Spleen (tissue), 11 donors: ENCODE measurements around the gene FTO. TPM values are rescaled to one million over a fixed set of nuclear protein-coding genes. Genes with fewer than 3 reads are reported as not detected.

Source experiments
- DNase-seq: peaks from one replicate; pipeline ENCODE4 v3.0.0-alpha.2; 2020
- H3K27ac ChIP-seq, 8 donors: fragments of 200-600 bp; sonication (generic) in 7 of 8; 1 replicate in 4 of 8; 2 replicates in 4 of 8; pipeline versions ENCODE4 v1.5.0 to v1.8.0; 2016 to 2021; ENCODE audit warnings: inconsistent platforms in 4 of 8, mild to moderate bottlenecking in 4 of 8, moderate library complexity in 1 of 8
- H3K27me3 ChIP-seq, 7 donors: fragments of 200-600 bp; sonication (generic) in 6 of 7; replicated peaks in 1 of 7; 1 replicate in 4 of 7; 2 replicates in 3 of 7; pipeline versions ENCODE4 v1.5.0 to v1.8.0; 2016 to 2021; ENCODE audit warnings: inconsistent platforms in 3 of 7, mild to moderate bottlenecking in 1 of 7
- H3K36me3 ChIP-seq, 6 donors: fragments of 200-600 bp; sonication (generic) in 5 of 6; 1 replicate in 4 of 6; 2 replicates in 2 of 6; pipeline versions ENCODE4 v1.5.0 to v1.8.0; 2016 to 2021; ENCODE audit warnings: inconsistent platforms in 2 of 6
- H3K4me1 ChIP-seq, 6 donors: fragments of 200-600 bp; sonication (generic) in 5 of 6; 1 replicate in 3 of 6; 2 replicates in 3 of 6; pipeline versions ENCODE4 v1.5.0 to v1.8.0; 2016 to 2021; ENCODE audit warnings: inconsistent platforms in 3 of 6
- H3K4me3 ChIP-seq, 8 donors: fragments of 200-600 bp; sonication (generic) in 7 of 8; 1 replicate in 4 of 8; 2 replicates in 4 of 8; pipeline versions ENCODE4 v1.5.0 to v1.8.0; 2016 to 2021; ENCODE audit warnings: inconsistent platforms in 4 of 8, mild to moderate bottlenecking in 4 of 8, moderate library complexity in 2 of 8
- H3K9me3 ChIP-seq, 8 donors: fragments of 200-600 bp; sonication (generic) in 7 of 8; 1 replicate in 4 of 8; 2 replicates in 4 of 8; pipeline versions ENCODE4 v1.5.0 to v1.8.0; 2016 to 2021; ENCODE audit warnings: inconsistent platforms in 4 of 8
- POLR2A ChIP-seq, 3 donors: fragments of 450-650 bp; IDR thresholded peaks; one replicate each; pipeline ENCODE4 v1.5.1; 2017; ENCODE audit warnings: antibody characterized with exemption in 3 of 3, mild to moderate bottlenecking in 1 of 3
- POLR2AphosphoS5 ChIP-seq, 3 donors: sonication (generic); formaldehyde crosslinking; IDR thresholded peaks; one replicate each; pipeline ENCODE4 v1.5.1; 2017; ENCODE audit warnings: antibody characterized with exemption in 3 of 3
- WGBS, 5 donors: extraction: QIAGEN DNeasy Blood & Tissue Kit in 3 of 5; methylation state at CpG; one replicate each; pipeline versions ENCODE4 v1.1.5 to v1.1.7; 2013 to 2018; 5-methylcytosine and 5-hydroxymethylcytosine counted together
- intact Hi-C: fragments of 100-400 bp; cut with DNase I; formaldehyde crosslinking; loops from one replicate; pipeline ENCODE4 v1.15.0; 2023; ENCODE audit warnings: low total_unique reads
- polyA plus RNA-seq, 3 donors: library from polyadenylated mRNA; stranded (reverse); fragments of 200-250 nt; gene quantifications; one replicate each; pipeline ENCODE4 v1.2.1, GENCODE V29; 2013
- total RNA-seq, 7 donors: library from RNA; depleted of rRNA in 3 of 7; stranded (reverse); fragments of >200 nt in 3 of 7; fragmentation: NEBNext Ultra II Directional in 4 of 7; extraction: Animal tissue kit (Norgen Biotek cat#: 25700) in 4 of 7; gene quantifications; one replicate each; pipeline versions ENCODE4 v1.1.0 to v1.2.1, GENCODE V29; 2016 to 2021
- TF ChIP-seq, protein P1 (sequence below), 11 experiments: fragments of 200-600 bp in 7 of 11; fragments of 450-650 bp in 4 of 11; sonication (generic) in 4 of 11; IDR thresholded peaks in 8 of 11; conservative IDR thresholded peaks in 3 of 11; 1 replicate in 7 of 11; 2 replicates in 4 of 11; pipeline versions ENCODE4 v1.4.0 to v1.8.0; 2016 to 2021; ENCODE audit warnings: antibody characterized with exemption in 11 of 11, inconsistent platforms in 4 of 11, mild to moderate bottlenecking in 1 of 11
- donor health status: healthy with polysubstance abuse.
- donor health status: DM: no; HTN: no; CAD: no; lungs with moderate emphysema.
- donor health status: DM: no; HTN: no; CAD: no.
- donor health status: Bipolar disorder and iron deficiency.
- donor health status: healthy.
- donor health status: DM: no; HTN: no; CAD: no.
- donor health status: DM: yes; HTN: yes; CAD: no.

FTO gene
- total and polyA plus RNA-seq, 10 donors: 6.8 to 89.8 (median 68.4) TPM

DNA sequence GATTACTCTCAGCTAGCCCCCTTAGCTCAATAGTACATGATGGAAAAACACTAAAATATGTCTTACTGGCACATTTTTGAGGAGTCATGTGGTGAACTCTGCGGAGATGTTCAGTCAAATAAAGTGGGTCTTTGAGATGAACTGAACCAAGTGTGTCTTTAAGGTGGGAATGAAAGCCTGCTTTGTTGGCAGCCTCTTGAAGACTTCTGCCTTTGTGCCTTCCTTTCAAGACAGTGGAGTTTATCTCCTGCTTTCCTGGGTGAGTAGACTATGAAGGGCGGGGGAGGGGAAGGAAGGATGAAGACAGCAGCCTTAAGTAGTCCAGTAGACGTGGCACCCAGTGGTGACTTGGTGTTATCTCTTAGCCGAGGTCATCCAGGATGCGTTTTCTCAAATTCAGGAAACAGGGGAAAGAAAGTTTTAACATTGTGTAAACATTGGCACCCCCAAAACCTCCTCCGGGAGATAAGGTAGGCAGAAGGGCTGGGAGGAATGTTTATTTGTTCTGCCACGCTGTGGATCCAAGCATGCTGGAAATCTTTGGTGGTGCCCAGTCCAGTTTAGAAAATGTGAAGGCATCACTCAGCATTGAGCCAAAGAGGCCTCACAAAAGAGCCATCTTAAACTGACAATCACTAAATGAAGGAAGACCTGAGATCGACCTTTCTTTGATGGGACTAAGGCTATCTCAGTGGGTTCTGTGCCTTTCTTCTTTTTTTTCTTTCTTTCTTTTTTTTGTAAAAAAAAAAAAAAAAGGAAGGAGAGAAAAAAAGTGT lies 220.6 kb downstream of the FTO start:
- no peaks in the 10 kb centered on the region for H3K9me3 ChIP-seq
- no peak overlapping the region for H3K27ac ChIP-seq
- no peaks in the 10 kb centered on the region for H3K27me3 ChIP-seq
- TF ChIP-seq, protein P1, sequence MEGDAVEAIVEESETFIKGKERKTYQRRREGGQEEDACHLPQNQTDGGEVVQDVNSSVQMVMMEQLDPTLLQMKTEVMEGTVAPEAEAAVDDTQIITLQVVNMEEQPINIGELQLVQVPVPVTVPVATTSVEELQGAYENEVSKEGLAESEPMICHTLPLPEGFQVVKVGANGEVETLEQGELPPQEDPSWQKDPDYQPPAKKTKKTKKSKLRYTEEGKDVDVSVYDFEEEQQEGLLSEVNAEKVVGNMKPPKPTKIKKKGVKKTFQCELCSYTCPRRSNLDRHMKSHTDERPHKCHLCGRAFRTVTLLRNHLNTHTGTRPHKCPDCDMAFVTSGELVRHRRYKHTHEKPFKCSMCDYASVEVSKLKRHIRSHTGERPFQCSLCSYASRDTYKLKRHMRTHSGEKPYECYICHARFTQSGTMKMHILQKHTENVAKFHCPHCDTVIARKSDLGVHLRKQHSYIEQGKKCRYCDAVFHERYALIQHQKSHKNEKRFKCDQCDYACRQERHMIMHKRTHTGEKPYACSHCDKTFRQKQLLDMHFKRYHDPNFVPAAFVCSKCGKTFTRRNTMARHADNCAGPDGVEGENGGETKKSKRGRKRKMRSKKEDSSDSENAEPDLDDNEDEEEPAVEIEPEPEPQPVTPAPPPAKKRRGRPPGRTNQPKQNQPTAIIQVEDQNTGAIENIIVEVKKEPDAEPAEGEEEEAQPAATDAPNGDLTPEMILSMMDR (IDR thresholded peaks at IDR 0.05 in 8 of 11, conservative IDR thresholded peaks at IDR 0.05 in 3 of 11): no peak
- TF ChIP-seq POLR2AphosphoS5 (IDR thresholded peaks at IDR 0.05): no peak
- TF ChIP-seq POLR2A (IDR thresholded peaks at IDR 0.05): no peak
- no peak overlapping the region for H3K4me3 ChIP-seq
- no peak for DNase-seq
- peaks cover 0 to 13% (median 0%) of the 10 kb centered on the region in 6 donors for H3K4me1 ChIP-seq
- no peaks in the 10 kb centered on the region for H3K36me3 ChIP-seq
- 66 to 78% (median 77%) methylated on average over 8 of the region's 8 CpGs for WGBS, 5 donors
- intact Hi-C loops: no loop called here

DNA sequence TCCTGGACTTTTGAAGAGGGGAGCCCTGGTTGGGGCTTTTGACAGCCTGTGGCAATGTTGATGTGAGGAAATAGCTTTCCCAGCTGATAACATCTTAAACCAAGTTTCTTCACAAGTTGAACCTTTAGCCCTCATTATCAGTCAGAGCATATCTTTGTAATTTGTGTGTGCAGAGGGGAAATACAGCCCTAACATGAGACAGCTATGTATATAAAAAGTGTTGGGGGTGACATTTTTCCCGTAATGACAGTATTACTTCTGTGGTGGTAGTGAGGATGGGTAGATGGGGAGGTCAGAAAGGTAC lies 221.1 kb downstream of the FTO start:
- no peak overlapping the region for H3K4me3 ChIP-seq
- TF ChIP-seq, protein P1 (IDR thresholded peaks at IDR 0.05 in 8 of 11, conservative IDR thresholded peaks at IDR 0.05 in 3 of 11): no peak
- no peak for TF ChIP-seq POLR2AphosphoS5 (IDR thresholded peaks at IDR 0.05)
- no peak for TF ChIP-seq POLR2A (IDR thresholded peaks at IDR 0.05)
- intact Hi-C loops: no loop called here
- H3K4me1 ChIP-seq: peaks cover 0 to 13% (median 0%) of the 10 kb centered on the region in 6 donors
- H3K27ac ChIP-seq: no peak overlapping the region
- H3K36me3 ChIP-seq: no peaks in the 10 kb centered on the region
- DNase-seq: no peak
- H3K27me3 ChIP-seq: no peaks in the 10 kb centered on the region
- H3K9me3 ChIP-seq: no peaks in the 10 kb centered on the region
- 46 to 85% (median 64%) methylated on average over 1 of the region's 1 CpG for WGBS, 5 donors

DNA sequence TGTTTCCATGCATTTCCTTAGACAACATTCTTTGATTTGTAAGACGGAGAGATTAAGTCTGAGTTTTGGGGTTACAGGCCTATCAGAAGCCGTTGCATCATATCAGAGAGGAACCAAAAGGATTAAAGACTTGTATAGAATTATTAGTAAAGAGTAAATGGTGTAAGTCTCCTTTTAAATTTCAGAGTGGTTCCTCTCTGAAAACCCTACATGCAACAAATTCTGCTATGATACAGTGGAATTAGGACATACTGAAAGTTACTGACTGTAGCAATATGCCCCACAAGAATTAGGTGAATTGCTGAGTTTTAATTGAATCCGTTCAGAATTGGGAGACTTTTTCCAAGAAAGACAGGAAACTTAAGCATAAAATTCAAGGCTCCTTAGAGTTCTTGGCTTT lies 221.6 kb downstream of the FTO start:
- Histone ChIP-seq H3K36me3 (no peaks in the 10 kb centered on the region), H3K4me3 (no peak overlapping the region), H3K27ac (no peak overlapping the region), H3K9me3 (no peaks in the 10 kb centered on the region), H3K4me1 (peaks cover 0 to 13% (median 0%) of the 10 kb centered on the region in 6 donors), H3K27me3 (no peaks in the 10 kb centered on the region)
- TF ChIP-seq POLR2A (IDR thresholded peaks at IDR 0.05) (no peak), POLR2AphosphoS5 (IDR thresholded peaks at IDR 0.05) (no peak)
- TF ChIP-seq, protein P1 (IDR thresholded peaks at IDR 0.05 in 8 of 11, conservative IDR thresholded peaks at IDR 0.05 in 3 of 11): no peak
- no peak for DNase-seq
- 59 to 86% (median 76%) methylated on average over 3 of the region's 3 CpGs for WGBS, 5 donors
- intact Hi-C loops: no loop called here

DNA sequence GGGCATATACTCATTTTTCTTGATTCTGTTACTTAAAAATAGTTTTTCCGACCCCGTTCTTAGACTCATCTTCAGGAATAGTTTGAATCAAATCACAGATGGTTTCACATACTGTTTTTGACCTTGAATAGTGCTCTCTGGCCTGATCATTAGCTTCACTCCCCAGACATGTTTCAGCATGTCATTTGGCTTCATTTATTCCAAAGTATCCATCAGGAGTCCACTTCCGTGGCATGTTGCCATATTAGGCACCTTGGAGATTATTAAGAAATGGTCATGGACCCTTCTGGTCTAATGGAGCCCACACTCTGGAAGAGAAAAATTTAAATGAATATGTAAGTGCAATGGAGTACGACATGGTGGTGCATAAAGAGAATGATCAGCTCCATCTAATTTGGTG lies 222.3 kb downstream of the FTO start:
- Histone ChIP-seq H3K4me1 (peaks cover 0 to 13% (median 0%) of the 10 kb centered on the region in 6 donors), H3K4me3 (no peak overlapping the region), H3K36me3 (no peaks in the 10 kb centered on the region), H3K27ac (no peak overlapping the region), H3K9me3 (no peaks in the 10 kb centered on the region), H3K27me3 (no peaks in the 10 kb centered on the region)
- no peak for DNase-seq
- 88 to 96% (median 95%) methylated on average over 4 of the region's 4 CpGs for WGBS, 5 donors
- intact Hi-C loops: no loop called here
- TF ChIP-seq POLR2AphosphoS5 (IDR thresholded peaks at IDR 0.05) (no peak), POLR2A (IDR thresholded peaks at IDR 0.05) (no peak)
- TF ChIP-seq, protein P1 (IDR thresholded peaks at IDR 0.05 in 8 of 11, conservative IDR thresholded peaks at IDR 0.05 in 3 of 11): no peak
